ENCODE measurements around the gene MPZL1. TPM values are rescaled to one million over a fixed set of nuclear protein-coding genes. Genes with fewer than 3 reads are reported as not detected.

The MPZL1 gene
- total and polyA plus RNA-seq, 4 donors, result 11.3 to 26.1 (median 16.8) TPM

DNA sequence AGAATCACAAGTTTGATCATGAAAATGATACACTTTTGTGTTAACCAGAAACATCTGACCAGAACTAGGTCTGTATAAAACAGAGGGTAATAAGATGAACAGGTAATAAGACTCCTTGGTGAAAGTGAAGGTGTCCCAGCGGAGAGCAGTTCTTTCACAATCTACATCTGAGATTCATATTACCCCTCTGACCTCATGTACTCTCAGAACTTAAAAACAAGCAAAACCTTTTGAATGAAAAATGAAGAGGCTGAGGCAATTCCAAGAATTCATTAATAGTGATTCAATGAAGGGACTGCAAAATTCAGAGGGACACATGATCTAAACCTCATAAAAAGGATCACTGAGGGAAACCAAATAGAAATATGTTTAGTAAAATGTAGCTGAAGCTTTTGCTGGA lies 10.9 kb upstream of the MPZL1 start (continued):
- TF ChIP-seq FOXA1 (IDR thresholded peaks at IDR 0.05) (no peak), RXRA (IDR thresholded peaks at IDR 0.05) (no peak)
- TF ChIP-seq, protein P1, sequence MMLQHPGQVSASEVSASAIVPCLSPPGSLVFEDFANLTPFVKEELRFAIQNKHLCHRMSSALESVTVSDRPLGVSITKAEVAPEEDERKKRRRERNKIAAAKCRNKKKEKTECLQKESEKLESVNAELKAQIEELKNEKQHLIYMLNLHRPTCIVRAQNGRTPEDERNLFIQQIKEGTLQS (IDR thresholded peaks at IDR 0.05), result no peak

GRCh38 chr1:167711797-167712196 lies 10.0 kb upstream of the MPZL1 start:
- no peaks in the 10 kb centered on the region for H3K27me3 ChIP-seq (ENCODE audit: control insufficient read depth in 4 of 4, insufficient read depth in 4 of 4, low read length in 3 of 4)
- H3K4me3 ChIP-seq (ENCODE audit: low read depth in 1 of 3, low read length in 3 of 3), result no peak overlapping the region
- TF ChIP-seq FOXA1 (IDR thresholded peaks at IDR 0.05) (no peak), RXRA (IDR thresholded peaks at IDR 0.05) (peak in 1 of 2 donors; percentile 12), HNF4A (conservative IDR thresholded peaks at IDR 0.05) (peak in 1 of 2 donors; percentile 53), EGR1 (IDR thresholded peaks at IDR 0.05; ENCODE audit: low read depth in 2 of 2) (no peak)
- no peak overlapping the region for H3K27ac ChIP-seq (ENCODE audit: low read depth in 1 of 2, low read length in 2 of 2)
- WGBS, result 29% methylated on average over 3 of the region's 3 CpGs
- H3K4me1 ChIP-seq (ENCODE audit: control insufficient read depth in 4 of 4, insufficient read depth in 4 of 4, low read length in 3 of 4), result peaks cover 0 to 27% (median 10%) of the 10 kb centered on the region in 4 donors
- no peak for DNase-seq (ENCODE audit: low spot score)
- no peaks in the 10 kb centered on the region for H3K36me3 ChIP-seq (ENCODE audit: control insufficient read depth in 4 of 4, insufficient read depth in 3 of 4, low read depth in 1 of 4, low read length in 3 of 4)
- H3K9me3 ChIP-seq (ENCODE audit: control insufficient read depth in 4 of 4, low read length in 3 of 4), result no peaks in the 10 kb centered on the region
- no peak overlapping the region for H3K9ac ChIP-seq (ENCODE audit: low read depth in 1 of 2, low read length in 2 of 2)

DNA sequence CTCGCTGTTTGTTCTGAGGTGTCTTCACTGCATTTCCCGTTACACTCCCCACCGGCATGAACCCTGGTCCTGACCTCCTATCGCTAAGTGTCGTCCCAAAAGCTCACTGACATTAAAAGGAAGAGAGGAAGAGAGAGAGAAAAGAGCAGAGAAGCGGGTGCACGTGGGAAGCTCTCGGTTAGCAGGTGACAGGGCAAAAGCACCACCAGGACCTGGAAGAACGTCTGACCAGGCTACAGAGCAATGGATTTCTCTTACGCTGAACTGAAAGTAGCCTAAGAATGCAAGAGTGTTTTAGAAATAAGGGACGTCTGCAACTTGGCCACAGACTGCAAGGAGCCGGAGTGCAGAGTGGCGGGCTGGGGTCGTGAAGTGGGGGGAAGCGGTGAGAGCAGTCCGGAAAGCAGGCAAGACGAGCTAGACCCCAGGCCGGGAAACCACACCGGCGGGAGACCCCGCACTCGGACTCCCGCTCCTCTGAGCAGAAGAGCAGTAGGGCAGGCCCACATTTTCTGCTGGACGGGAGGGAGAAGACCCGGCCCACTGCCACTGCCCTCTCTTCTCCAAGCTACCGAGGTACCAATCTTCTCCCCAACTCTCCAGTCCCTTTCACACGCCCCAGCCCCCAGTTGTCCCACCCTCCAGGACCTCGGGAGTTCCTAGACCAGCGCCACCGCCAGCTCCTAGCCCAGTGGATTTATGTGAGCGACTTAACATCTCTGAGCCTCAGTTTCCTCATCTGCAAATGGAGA lies 8.3 kb upstream of the MPZL1 start:
- no peaks in the 10 kb centered on the region for H3K9me3 ChIP-seq (ENCODE audit: control insufficient read depth in 4 of 4, low read length in 3 of 4)
- H3K27me3 ChIP-seq (ENCODE audit: control insufficient read depth in 4 of 4, insufficient read depth in 4 of 4, low read length in 3 of 4), result no peaks in the 10 kb centered on the region
- DNase-seq (ENCODE audit: low spot score), result peak; percentile 43
- H3K4me1 ChIP-seq (ENCODE audit: control insufficient read depth in 4 of 4, insufficient read depth in 4 of 4, low read length in 3 of 4), result peaks cover 0 to 27% (median 10%) of the 10 kb centered on the region in 4 donors
- no peak for TF ChIP-seq HNF4G (IDR thresholded peaks at IDR 0.05)
- no peak for TF ChIP-seq JUND (IDR thresholded peaks at IDR 0.05)
- TF ChIP-seq, protein P2, sequence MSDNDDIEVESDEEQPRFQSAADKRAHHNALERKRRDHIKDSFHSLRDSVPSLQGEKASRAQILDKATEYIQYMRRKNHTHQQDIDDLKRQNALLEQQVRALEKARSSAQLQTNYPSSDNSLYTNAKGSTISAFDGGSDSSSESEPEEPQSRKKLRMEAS (IDR thresholded peaks at IDR 0.05), result no peak
- peak; percentile 8 for TF ChIP-seq SP1 (IDR thresholded peaks at IDR 0.05)
- no peak for TF ChIP-seq RAD21 (IDR thresholded peaks at IDR 0.05)
- no peak for TF ChIP-seq GABPA (IDR thresholded peaks at IDR 0.05 in 1 of 2, conservative IDR thresholded peaks at IDR 0.05 in 1 of 2)
- no peak for TF ChIP-seq TAF1 (conservative IDR thresholded peaks at IDR 0.05)
- H3K27ac ChIP-seq (ENCODE audit: low read depth in 1 of 2, low read length in 2 of 2), result peak overlapping the region; percentile 89 to 95
- 23% methylated on average over 31 of the region's 31 CpGs for WGBS
- peak overlapping the region; percentile 64 to 97 (median 79) for H3K4me3 ChIP-seq (ENCODE audit: low read depth in 1 of 3, low read length in 3 of 3)
- H3K9ac ChIP-seq (ENCODE audit: low read depth in 1 of 2, low read length in 2 of 2), result peak overlapping the region; percentile 64 to 75
- no peaks in the 10 kb centered on the region for H3K36me3 ChIP-seq (ENCODE audit: control insufficient read depth in 4 of 4, insufficient read depth in 3 of 4, low read depth in 1 of 4, low read length in 3 of 4)

GRCh38 chr1:167714098-167714438 lies 7.7 kb upstream of the MPZL1 start:
- H3K36me3 ChIP-seq (ENCODE audit: control insufficient read depth in 4 of 4, insufficient read depth in 3 of 4, low read depth in 1 of 4, low read length in 3 of 4), result no peaks in the 10 kb centered on the region
- no peaks in the 10 kb centered on the region for H3K27me3 ChIP-seq (ENCODE audit: control insufficient read depth in 4 of 4, insufficient read depth in 4 of 4, low read length in 3 of 4)
- no peak for DNase-seq (ENCODE audit: low spot score)
- peak overlapping the region; percentile 64 to 75 for H3K9ac ChIP-seq (ENCODE audit: low read depth in 1 of 2, low read length in 2 of 2)
- H3K4me3 ChIP-seq (ENCODE audit: low read depth in 1 of 3, low read length in 3 of 3), result peak overlapping the region; percentile 64 to 97 (median 79)
- TF ChIP-seq, protein P2 (IDR thresholded peaks at IDR 0.05), result no peak
- TF ChIP-seq, protein P3, sequence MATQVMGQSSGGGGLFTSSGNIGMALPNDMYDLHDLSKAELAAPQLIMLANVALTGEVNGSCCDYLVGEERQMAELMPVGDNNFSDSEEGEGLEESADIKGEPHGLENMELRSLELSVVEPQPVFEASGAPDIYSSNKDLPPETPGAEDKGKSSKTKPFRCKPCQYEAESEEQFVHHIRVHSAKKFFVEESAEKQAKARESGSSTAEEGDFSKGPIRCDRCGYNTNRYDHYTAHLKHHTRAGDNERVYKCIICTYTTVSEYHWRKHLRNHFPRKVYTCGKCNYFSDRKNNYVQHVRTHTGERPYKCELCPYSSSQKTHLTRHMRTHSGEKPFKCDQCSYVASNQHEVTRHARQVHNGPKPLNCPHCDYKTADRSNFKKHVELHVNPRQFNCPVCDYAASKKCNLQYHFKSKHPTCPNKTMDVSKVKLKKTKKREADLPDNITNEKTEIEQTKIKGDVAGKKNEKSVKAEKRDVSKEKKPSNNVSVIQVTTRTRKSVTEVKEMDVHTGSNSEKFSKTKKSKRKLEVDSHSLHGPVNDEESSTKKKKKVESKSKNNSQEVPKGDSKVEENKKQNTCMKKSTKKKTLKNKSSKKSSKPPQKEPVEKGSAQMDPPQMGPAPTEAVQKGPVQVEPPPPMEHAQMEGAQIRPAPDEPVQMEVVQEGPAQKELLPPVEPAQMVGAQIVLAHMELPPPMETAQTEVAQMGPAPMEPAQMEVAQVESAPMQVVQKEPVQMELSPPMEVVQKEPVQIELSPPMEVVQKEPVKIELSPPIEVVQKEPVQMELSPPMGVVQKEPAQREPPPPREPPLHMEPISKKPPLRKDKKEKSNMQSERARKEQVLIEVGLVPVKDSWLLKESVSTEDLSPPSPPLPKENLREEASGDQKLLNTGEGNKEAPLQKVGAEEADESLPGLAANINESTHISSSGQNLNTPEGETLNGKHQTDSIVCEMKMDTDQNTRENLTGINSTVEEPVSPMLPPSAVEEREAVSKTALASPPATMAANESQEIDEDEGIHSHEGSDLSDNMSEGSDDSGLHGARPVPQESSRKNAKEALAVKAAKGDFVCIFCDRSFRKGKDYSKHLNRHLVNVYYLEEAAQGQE (IDR thresholded peaks at IDR 0.05), result no peak
- TF ChIP-seq FOXA2 (IDR thresholded peaks at IDR 0.05) (no peak), SP1 (IDR thresholded peaks at IDR 0.05) (no peak), HNF4G (IDR thresholded peaks at IDR 0.05) (no peak), HNF4A (conservative IDR thresholded peaks at IDR 0.05) (no peak), YY1 (IDR thresholded peaks at IDR 0.05) (no peak), NR2F2 (IDR thresholded peaks at IDR 0.05) (no peak), GABPA (IDR thresholded peaks at IDR 0.05 in 1 of 2, conservative IDR thresholded peaks at IDR 0.05 in 1 of 2) (no peak), RXRA (IDR thresholded peaks at IDR 0.05) (no peak)
- TF ChIP-seq, protein P1 (IDR thresholded peaks at IDR 0.05), result no peak
- peaks cover 0 to 27% (median 10%) of the 10 kb centered on the region in 4 donors for H3K4me1 ChIP-seq (ENCODE audit: control insufficient read depth in 4 of 4, insufficient read depth in 4 of 4, low read length in 3 of 4)
- WGBS, result under 1% methylated on average over 28 of the region's 28 CpGs
- H3K9me3 ChIP-seq (ENCODE audit: control insufficient read depth in 4 of 4, low read length in 3 of 4), result no peaks in the 10 kb centered on the region
- H3K27ac ChIP-seq (ENCODE audit: low read depth in 1 of 2, low read length in 2 of 2), result peak overlapping the region; percentile 89 to 95

All from liver (tissue), 9 donors.